Ishikawa (cell line): ENCODE measurements around the gene AKNA.

Source experiments
- EP300 ChIP-seq: IDR thresholded peaks from 2 replicates; pipeline ENCODE4 v1.6.1; 2012; ENCODE audit warnings: borderline replicate concordance
- MAX ChIP-seq: IDR thresholded peaks from 2 replicates; pipeline ENCODE4 v1.6.1; 2012
- NFIC ChIP-seq: IDR thresholded peaks from 2 replicates; pipeline ENCODE4 v1.6.1; 2012
- RAD21 ChIP-seq: IDR thresholded peaks from 2 replicates; pipeline ENCODE4 v1.6.1; 2012; ENCODE audit warnings: low read depth
- TF ChIP-seq, protein P1 (sequence below): IDR thresholded peaks from 2 replicates; pipeline ENCODE4 v1.6.1; 2012
- TF ChIP-seq, protein P2 (sequence below): IDR thresholded peaks from 2 replicates; pipeline ENCODE4 v1.6.1; 2012; ENCODE audit warnings: low read depth, mild to moderate bottlenecking

- TF ChIP-seq, protein P1, sequence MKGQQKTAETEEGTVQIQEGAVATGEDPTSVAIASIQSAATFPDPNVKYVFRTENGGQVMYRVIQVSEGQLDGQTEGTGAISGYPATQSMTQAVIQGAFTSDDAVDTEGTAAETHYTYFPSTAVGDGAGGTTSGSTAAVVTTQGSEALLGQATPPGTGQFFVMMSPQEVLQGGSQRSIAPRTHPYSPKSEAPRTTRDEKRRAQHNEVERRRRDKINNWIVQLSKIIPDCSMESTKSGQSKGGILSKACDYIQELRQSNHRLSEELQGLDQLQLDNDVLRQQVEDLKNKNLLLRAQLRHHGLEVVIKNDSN, result no peak
- TF ChIP-seq EP300 (no peak), RAD21 (no peak), MAX (no peak), NFIC (no peak)
- TF ChIP-seq, protein P2, sequence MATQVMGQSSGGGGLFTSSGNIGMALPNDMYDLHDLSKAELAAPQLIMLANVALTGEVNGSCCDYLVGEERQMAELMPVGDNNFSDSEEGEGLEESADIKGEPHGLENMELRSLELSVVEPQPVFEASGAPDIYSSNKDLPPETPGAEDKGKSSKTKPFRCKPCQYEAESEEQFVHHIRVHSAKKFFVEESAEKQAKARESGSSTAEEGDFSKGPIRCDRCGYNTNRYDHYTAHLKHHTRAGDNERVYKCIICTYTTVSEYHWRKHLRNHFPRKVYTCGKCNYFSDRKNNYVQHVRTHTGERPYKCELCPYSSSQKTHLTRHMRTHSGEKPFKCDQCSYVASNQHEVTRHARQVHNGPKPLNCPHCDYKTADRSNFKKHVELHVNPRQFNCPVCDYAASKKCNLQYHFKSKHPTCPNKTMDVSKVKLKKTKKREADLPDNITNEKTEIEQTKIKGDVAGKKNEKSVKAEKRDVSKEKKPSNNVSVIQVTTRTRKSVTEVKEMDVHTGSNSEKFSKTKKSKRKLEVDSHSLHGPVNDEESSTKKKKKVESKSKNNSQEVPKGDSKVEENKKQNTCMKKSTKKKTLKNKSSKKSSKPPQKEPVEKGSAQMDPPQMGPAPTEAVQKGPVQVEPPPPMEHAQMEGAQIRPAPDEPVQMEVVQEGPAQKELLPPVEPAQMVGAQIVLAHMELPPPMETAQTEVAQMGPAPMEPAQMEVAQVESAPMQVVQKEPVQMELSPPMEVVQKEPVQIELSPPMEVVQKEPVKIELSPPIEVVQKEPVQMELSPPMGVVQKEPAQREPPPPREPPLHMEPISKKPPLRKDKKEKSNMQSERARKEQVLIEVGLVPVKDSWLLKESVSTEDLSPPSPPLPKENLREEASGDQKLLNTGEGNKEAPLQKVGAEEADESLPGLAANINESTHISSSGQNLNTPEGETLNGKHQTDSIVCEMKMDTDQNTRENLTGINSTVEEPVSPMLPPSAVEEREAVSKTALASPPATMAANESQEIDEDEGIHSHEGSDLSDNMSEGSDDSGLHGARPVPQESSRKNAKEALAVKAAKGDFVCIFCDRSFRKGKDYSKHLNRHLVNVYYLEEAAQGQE, result no peak
Observed at GRCh38 chr9:114388764-114389375, 1.1 kb upstream of the AKNA start.
